Measurements from ENCODE around the gene DHRS7.

The DHRS7 gene

GRCh38 chr14:60184146-60184904 is 19.1 kb upstream of the DHRS7 start:
- peak; percentile 77 for DNase-seq

- DNase-seq, result no peak
Observed at GRCh38 chr14:60183741-60184140, 18.5 kb upstream of the DHRS7 start.

- DNase-seq, result no peak
Observed at GRCh38 chr14:60183138-60183537, 17.9 kb upstream of the DHRS7 start.

GRCh38 chr14:60179431-60179869 is 14.3 kb upstream of the DHRS7 start:
- DNase-seq, result no peak

- DNase-seq, result no peak
Observed at GRCh38 chr14:60178820-60179219, 13.6 kb upstream of the DHRS7 start.

GRCh38 chr14:60178164-60178563 is 13.0 kb upstream of the DHRS7 start:
- DNase-seq, result no peak

GRCh38 chr14:60175255-60175902 is 10.2 kb upstream of the DHRS7 start:
- DNase-seq, result no peak

GRCh38 chr14:60174352-60175254 is 9.4 kb upstream of the DHRS7 start:
- DNase-seq, result no peak

- no peak for DNase-seq
Observed at GRCh38 chr14:60171690-60172089, 6.5 kb upstream of the DHRS7 start.

- DNase-seq, result no peak
Observed at GRCh38 chr14:60170948-60171347, 5.8 kb upstream of the DHRS7 start.

GRCh38 chr14:60169722-60170121 is 4.5 kb upstream of the DHRS7 start:
- DNase-seq, result no peak

GRCh38 chr14:60166142-60166541 is 944 bp upstream of the DHRS7 start:
- DNase-seq, result no peak

- DNase-seq, result no peak
Observed at GRCh38 chr14:60165547-60165876, 314 bp upstream of the DHRS7 start.

- no peak for DNase-seq
Observed at GRCh38 chr14:60164404-60164711, 840 bp downstream of the DHRS7 start.

- no peak for DNase-seq
Observed at GRCh38 chr14:60163693-60164092, 1.5 kb downstream of the DHRS7 start.

GRCh38 chr14:60161196-60162107 is 3.7 kb downstream of the DHRS7 start:
- no peak for DNase-seq

GRCh38 chr14:60160422-60160821 is 4.8 kb downstream of the DHRS7 start:
- DNase-seq, result no peak

GRCh38 chr14:60154671-60155070 is 10.5 kb downstream of the DHRS7 start:
- DNase-seq, result no peak

- no peak for DNase-seq
Observed at GRCh38 chr14:60153991-60154390, 11.2 kb downstream of the DHRS7 start.

GRCh38 chr14:60151715-60152114 is 13.5 kb downstream of the DHRS7 start:
- DNase-seq, result peak; percentile 58

GRCh38 chr14:60134702-60135101 is 30.5 kb downstream of the DHRS7 start:
- no peak for DNase-seq

- no peak for DNase-seq
Observed at GRCh38 chr14:60133487-60133886, 31.7 kb downstream of the DHRS7 start.

- DNase-seq, result no peak
Observed at GRCh38 chr14:60125918-60126317, 39.3 kb downstream of the DHRS7 start.
